PFSK-1 (cell line): ENCODE results near the gene SLC44A1.

Source experiments
- FOXP2 ChIP-seq: optimal IDR thresholded peaks from 2 replicates; pipeline ENCODE3; 2011; ENCODE audit warnings: borderline replicate concordance, control low read depth, inconsistent platforms; ENCODE audit not compliant: insufficient read depth; ENCODE audit errors: extremely low read length, extremely low read depth
- POLR2AphosphoS5 ChIP-seq: IDR thresholded peaks from 2 replicates; pipeline ENCODE4 v1.6.1; 2012; ENCODE audit warnings: low read depth, mild to moderate bottlenecking, control low read depth, low read length, moderate library complexity
- REST ChIP-seq, 2 experiments: IDR thresholded peaks; 2 replicates each; pipeline versions ENCODE4 v1.6.1 to v1.8.0; 2011 to 2012; ENCODE audit warnings: low read depth in 2 of 2, low read length in 2 of 2, control low read depth in 1 of 2, inconsistent platforms in 1 of 2, mild to moderate bottlenecking in 1 of 2, moderate library complexity in 1 of 2; ENCODE audit not compliant: insufficient read depth in 1 of 2
- SIN3A ChIP-seq: IDR thresholded peaks from 2 replicates; pipeline ENCODE4 v1.6.1; 2012; ENCODE audit warnings: mild to moderate bottlenecking, low read length, moderate library complexity, borderline replicate concordance; ENCODE audit not compliant: insufficient read depth

- TF ChIP-seq SIN3A = no peak
- TF ChIP-seq POLR2AphosphoS5 = no peak
- no peak for TF ChIP-seq FOXP2
- no peak for TF ChIP-seq REST (IDR thresholded peaks at IDR 0.05; ENCODE audit: insufficient read depth in 1 of 2, low read depth in 2 of 2, low read length in 2 of 2)
Measured at GRCh38 chr9:105432247-105432842, 187.9 kb downstream of the SLC44A1 start.
